HepG2 (cell line): ENCODE measurements around the gene OSCP1. TPM values are rescaled to one million over a fixed set of nuclear protein-coding genes. Genes with fewer than 3 reads are reported as not detected.

Experiments used
- EHMT2 ChIP-seq: fragments of 200-600 bp; sonication (generic); IDR thresholded peaks from 2 replicates; pipeline ENCODE4 v1.7.0; 2017; ENCODE audit warnings: antibody characterized with exemption, low read depth, low read length, borderline replicate concordance
- ELF3 ChIP-seq: IDR thresholded peaks from 2 replicates; pipeline ENCODE4 v1.6.1; 2016; ENCODE audit warnings: missing genetic modification reagents, missing compliant biosample characterization
- HDAC1 ChIP-seq: sonication (generic); formaldehyde crosslinking; IDR thresholded peaks from 2 replicates; pipeline ENCODE4 v1.5.1; 2020; ENCODE audit warnings: mild to moderate bottlenecking, missing genetic modification reagents
- ISX ChIP-seq: sonication (generic); formaldehyde crosslinking; conservative IDR thresholded peaks from 2 replicates; pipeline ENCODE4 v1.5.0; 2020; ENCODE audit warnings: missing genetic modification reagents
- MAZ ChIP-seq, 2 experiments: sonication (generic) in 1 of 2; formaldehyde crosslinking in 1 of 2; IDR thresholded peaks; 2 replicates each; pipeline versions ENCODE4 v1.5.0 to v1.6.1; 2012 to 2020; ENCODE audit warnings: low read depth in 2 of 2, mild to moderate bottlenecking in 2 of 2, borderline replicate concordance in 1 of 2, improper control_type of control experiment in 1 of 2, low read length in 1 of 2, missing genetic modification reagents in 1 of 2, moderate library complexity in 1 of 2
- MED13 ChIP-seq: sonication (generic); formaldehyde crosslinking; IDR thresholded peaks from 2 replicates; pipeline ENCODE4 v1.5.0; 2020; ENCODE audit warnings: missing genetic modification reagents
- POGZ ChIP-seq: sonication (generic); formaldehyde crosslinking; IDR thresholded peaks from 2 replicates; pipeline ENCODE4 v1.4.0; 2020; ENCODE audit warnings: mild to moderate bottlenecking, missing genetic modification reagents
- PTBP1 ChIP-seq: fragments of 200-400 bp; formaldehyde crosslinking; IDR thresholded peaks from 2 replicates; pipeline ENCODE4 v1.6.1; 2018; ENCODE audit warnings: low read length, low read depth; ENCODE audit not compliant: poor library complexity, severe bottlenecking
- SMAD3 ChIP-seq: sonication (generic); formaldehyde crosslinking; IDR thresholded peaks from 2 replicates; pipeline ENCODE4 v1.4.0; 2020; ENCODE audit warnings: missing genetic modification reagents
- STAG1 ChIP-seq: sonication (generic); formaldehyde crosslinking; IDR thresholded peaks from 2 replicates; pipeline ENCODE4 v1.4.0; 2020; ENCODE audit warnings: missing genetic modification reagents
- ZC3H4 ChIP-seq: sonication (generic); formaldehyde crosslinking; IDR thresholded peaks from 2 replicates; pipeline ENCODE4 v1.4.0; 2020; ENCODE audit warnings: missing genetic modification reagents, borderline replicate concordance
- ZNF12 ChIP-seq: sonication (generic); formaldehyde crosslinking; IDR thresholded peaks from 2 replicates; pipeline ENCODE4 v1.5.0; 2020; ENCODE audit warnings: missing genetic modification reagents
- ZNF143 ChIP-seq: sonication (generic); formaldehyde crosslinking; IDR thresholded peaks from 2 replicates; pipeline ENCODE4 v1.4.0; 2020; ENCODE audit warnings: missing genetic modification reagents
- ZNF251 ChIP-seq: sonication (generic); formaldehyde crosslinking; IDR thresholded peaks from 2 replicates; pipeline ENCODE4 v1.9.0; 2021; ENCODE audit warnings: mild to moderate bottlenecking, missing genetic modification reagents
- ZNF746 ChIP-seq: sonication (generic); formaldehyde crosslinking; IDR thresholded peaks from 2 replicates; pipeline ENCODE4 v1.8.0; 2022; ENCODE audit warnings: mild to moderate bottlenecking, missing genetic modification reagents
- ZSCAN20 ChIP-seq: sonication (generic); formaldehyde crosslinking; IDR thresholded peaks from 2 replicates; pipeline ENCODE4 v1.4.0; 2020; ENCODE audit warnings: missing genetic modification reagents, mild to moderate bottlenecking, borderline replicate concordance
- polyA plus RNA-seq, 8 experiments: library from polyadenylated mRNA; depleted of rRNA in 3 of 8; stranded (reverse) in 7 of 8; unstranded in 1 of 8; fragments of >200 nt; fragmentation: Illumina TruSeq in 4 of 8; extraction: Trizol in 4 of 8; gene quantifications; 2 replicates each; pipeline versions ENCODE4 v1.2.1 to v1.2.3, GENCODE V29; 2011 to 2016; ENCODE audit warnings: low read depth in 4 of 8, missing spikeins in 1 of 8, mixed read lengths in 1 of 8; ENCODE audit not compliant: insufficient read depth in 1 of 8
- total RNA-seq, 5 experiments: library from RNA; depleted of rRNA; stranded (reverse); fragments of >200 nt; fragmentation: Illumina TruSeq; extraction: Trizol; gene quantifications; 2 replicates each; pipeline ENCODE4 v1.2.3, GENCODE V29; 2016; ENCODE audit warnings: low read depth in 1 of 5
- TF ChIP-seq, protein P1 (sequence below): sonication (generic); formaldehyde crosslinking; IDR thresholded peaks from 2 replicates; pipeline ENCODE4 v1.5.0; 2020; ENCODE audit warnings: mild to moderate bottlenecking, missing genetic modification reagents
- TF ChIP-seq, protein P2 (sequence below): sonication (generic); formaldehyde crosslinking; IDR thresholded peaks from 2 replicates; pipeline ENCODE4 v1.4.0; 2020; ENCODE audit warnings: missing genetic modification reagents, borderline replicate concordance

Gene OSCP1
- total and polyA plus RNA-seq, 2 of the 13 experiments (the other 11 are each of a cell fraction or from before 2014, with no cell fraction given), result 0.60 to 0.84 TPM

DNA sequence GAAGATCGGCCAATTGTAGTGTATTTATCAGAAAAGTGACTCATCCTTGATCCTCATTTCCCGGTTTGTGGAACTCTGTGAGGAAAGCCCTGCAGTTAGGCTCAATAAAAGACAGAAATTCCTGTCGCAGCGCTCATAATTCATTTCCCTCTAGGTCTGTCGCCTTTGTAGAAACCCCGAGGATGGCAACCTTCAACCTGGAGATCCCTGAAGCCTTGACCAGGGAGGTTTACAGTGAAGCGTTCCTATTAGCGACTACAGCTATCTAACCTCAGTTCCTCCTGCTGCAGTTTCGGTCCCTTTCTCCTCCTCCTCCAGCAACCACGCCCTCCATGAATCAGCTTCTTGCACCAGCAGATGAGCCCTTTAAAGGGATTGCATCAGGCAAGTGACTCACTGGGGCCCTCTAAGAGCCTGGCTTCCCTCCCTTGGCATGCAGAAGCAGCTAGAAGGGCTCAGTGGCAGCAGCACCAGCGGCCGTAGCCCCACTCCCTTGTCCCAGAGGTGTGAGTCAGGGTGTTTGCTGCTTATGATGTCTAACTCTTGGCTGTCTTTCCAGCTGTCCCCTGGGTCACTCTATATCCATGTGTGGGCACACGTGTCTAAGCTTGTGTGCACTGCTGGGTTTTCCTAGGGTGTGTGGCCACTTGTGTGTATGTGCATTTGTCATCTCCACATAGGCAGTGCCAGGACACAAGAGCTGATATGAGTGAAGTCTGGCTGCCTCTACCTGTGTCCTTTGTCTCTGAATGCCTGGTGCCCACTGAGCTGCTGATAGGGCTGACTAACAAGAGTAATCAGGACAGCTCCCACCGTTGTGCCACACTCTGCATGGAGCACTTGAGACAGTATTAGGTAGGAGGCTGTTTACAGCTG, 63.7 kb downstream of the OSCP1 start (continued):
- TF ChIP-seq ZNF143 (CRISPR knock-in tag) (peak; percentile 30), ISX (no peak), ZNF746 (CRISPR knock-in tag) (no peak), ZSCAN20 (CRISPR knock-in tag) (no peak), PTBP1 (no peak), ZNF12 (CRISPR knock-in tag) (no peak; the same call in 1 of the 2 replicates), POGZ (CRISPR knock-in tag) (no peak), ELF3 (CRISPR knock-in tag) (peak; percentile 60), HDAC1 (CRISPR knock-in tag) (peak; percentile 75), SMAD3 (CRISPR knock-in tag) (no peak; the same call in 1 of the 2 replicates), STAG1 (CRISPR knock-in tag) (no peak), ZC3H4 (CRISPR knock-in tag) (peak; percentile 71; the same call in 1 of the 2 replicates), MED13 (0 out of 2 replicates have a peak, but pooled peaks have one; percentile 58), EHMT2 (no peak), MAZ (IDR thresholded peaks at IDR 0.05; ENCODE audit: borderline replicate concordance, low read depth, low read length) (0 out of 2 replicates have a peak, but pooled peaks have one; percentile 19), MAZ (CRISPR knock-in tag; IDR thresholded peaks at IDR 0.05; ENCODE audit: low read depth) (peak; percentile 56), ZNF251 (no peak)
- TF ChIP-seq, protein P1, sequence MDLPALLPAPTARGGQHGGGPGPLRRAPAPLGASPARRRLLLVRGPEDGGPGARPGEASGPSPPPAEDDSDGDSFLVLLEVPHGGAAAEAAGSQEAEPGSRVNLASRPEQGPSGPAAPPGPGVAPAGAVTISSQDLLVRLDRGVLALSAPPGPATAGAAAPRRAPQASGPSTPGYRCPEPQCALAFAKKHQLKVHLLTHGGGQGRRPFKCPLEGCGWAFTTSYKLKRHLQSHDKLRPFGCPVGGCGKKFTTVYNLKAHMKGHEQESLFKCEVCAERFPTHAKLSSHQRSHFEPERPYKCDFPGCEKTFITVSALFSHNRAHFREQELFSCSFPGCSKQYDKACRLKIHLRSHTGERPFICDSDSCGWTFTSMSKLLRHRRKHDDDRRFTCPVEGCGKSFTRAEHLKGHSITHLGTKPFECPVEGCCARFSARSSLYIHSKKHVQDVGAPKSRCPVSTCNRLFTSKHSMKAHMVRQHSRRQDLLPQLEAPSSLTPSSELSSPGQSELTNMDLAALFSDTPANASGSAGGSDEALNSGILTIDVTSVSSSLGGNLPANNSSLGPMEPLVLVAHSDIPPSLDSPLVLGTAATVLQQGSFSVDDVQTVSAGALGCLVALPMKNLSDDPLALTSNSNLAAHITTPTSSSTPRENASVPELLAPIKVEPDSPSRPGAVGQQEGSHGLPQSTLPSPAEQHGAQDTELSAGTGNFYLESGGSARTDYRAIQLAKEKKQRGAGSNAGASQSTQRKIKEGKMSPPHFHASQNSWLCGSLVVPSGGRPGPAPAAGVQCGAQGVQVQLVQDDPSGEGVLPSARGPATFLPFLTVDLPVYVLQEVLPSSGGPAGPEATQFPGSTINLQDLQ (CRISPR knock-in tag), result no peak
- TF ChIP-seq, protein P2, sequence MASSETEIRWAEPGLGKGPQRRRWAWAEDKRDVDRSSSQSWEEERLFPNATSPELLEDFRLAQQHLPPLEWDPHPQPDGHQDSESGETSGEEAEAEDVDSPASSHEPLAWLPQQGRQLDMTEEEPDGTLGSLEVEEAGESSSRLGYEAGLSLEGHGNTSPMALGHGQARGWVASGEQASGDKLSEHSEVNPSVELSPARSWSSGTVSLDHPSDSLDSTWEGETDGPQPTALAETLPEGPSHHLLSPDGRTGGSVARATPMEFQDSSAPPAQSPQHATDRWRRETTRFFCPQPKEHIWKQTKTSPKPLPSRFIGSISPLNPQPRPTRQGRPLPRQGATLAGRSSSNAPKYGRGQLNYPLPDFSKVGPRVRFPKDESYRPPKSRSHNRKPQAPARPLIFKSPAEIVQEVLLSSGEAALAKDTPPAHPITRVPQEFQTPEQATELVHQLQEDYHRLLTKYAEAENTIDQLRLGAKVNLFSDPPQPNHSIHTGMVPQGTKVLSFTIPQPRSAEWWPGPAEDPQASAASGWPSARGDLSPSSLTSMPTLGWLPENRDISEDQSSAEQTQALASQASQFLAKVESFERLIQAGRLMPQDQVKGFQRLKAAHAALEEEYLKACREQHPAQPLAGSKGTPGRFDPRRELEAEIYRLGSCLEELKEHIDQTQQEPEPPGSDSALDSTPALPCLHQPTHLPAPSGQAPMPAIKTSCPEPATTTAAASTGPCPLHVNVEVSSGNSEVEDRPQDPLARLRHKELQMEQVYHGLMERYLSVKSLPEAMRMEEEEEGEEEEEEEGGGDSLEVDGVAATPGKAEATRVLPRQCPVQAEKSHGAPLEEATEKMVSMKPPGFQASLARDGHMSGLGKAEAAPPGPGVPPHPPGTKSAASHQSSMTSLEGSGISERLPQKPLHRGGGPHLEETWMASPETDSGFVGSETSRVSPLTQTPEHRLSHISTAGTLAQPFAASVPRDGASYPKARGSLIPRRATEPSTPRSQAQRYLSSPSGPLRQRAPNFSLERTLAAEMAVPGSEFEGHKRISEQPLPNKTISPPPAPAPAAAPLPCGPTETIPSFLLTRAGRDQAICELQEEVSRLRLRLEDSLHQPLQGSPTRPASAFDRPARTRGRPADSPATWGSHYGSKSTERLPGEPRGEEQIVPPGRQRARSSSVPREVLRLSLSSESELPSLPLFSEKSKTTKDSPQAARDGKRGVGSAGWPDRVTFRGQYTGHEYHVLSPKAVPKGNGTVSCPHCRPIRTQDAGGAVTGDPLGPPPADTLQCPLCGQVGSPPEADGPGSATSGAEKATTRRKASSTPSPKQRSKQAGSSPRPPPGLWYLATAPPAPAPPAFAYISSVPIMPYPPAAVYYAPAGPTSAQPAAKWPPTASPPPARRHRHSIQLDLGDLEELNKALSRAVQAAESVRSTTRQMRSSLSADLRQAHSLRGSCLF (CRISPR knock-in tag), result no peak
